NCI-H187 (cell line): ENCODE data around the gene HES4.
"Not testable (repeated sequence)": the region's sequence is repeated elsewhere in the genome, so short reads cannot be mapped to it uniquely, and the experiment has no call there.

Experiments
- DNase-seq, 2 experiments: peaks; one replicate each; lab custom pipeline; 2025; lab: John Stamatoyannopoulos, UW

The HES4 gene

DNA sequence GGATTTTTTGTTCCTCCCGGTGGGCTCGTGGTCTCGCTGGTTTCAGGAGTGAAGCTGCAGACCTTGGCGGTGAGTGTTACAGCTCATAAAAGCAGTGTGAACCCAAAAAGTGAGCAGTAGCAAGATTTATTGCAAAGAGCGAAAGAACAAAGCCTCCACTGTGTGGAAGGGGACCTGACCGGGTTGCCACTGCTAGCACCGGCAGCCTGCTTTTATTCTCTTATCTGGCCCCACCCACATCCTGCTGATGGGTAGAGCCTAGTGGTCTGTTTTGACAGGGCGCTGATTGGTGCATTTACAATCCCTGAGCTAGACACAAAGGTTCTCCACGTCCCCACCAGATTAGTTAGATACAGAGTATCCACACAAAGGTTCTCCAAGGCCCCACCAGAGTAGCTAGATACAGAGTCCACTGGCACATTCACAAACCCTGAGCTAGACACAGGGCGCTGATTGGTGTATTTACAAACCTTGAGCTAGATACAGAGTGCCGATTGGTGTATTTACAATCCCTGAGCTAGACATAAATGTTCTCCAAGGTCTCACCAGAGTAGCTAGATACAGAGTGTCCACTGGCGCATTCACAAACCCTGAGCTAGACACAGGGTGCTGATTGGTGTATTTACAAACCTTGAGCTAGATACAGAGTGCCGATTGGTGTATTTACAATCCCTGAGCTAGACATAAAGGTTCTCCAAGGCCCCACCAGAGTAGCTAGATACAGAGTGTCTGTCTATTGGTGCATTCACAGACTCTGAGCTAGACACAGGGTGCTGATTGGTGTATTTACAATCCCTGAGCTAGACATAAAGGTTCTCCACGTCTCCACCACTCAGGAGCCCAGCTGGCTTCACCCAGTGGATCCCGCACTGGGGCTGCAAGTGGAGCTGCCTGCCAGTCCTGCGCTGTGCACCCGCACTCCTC is 17.8 kb upstream of the HES4 start:
- DNase-seq = not testable (repeated sequence)

DNA sequence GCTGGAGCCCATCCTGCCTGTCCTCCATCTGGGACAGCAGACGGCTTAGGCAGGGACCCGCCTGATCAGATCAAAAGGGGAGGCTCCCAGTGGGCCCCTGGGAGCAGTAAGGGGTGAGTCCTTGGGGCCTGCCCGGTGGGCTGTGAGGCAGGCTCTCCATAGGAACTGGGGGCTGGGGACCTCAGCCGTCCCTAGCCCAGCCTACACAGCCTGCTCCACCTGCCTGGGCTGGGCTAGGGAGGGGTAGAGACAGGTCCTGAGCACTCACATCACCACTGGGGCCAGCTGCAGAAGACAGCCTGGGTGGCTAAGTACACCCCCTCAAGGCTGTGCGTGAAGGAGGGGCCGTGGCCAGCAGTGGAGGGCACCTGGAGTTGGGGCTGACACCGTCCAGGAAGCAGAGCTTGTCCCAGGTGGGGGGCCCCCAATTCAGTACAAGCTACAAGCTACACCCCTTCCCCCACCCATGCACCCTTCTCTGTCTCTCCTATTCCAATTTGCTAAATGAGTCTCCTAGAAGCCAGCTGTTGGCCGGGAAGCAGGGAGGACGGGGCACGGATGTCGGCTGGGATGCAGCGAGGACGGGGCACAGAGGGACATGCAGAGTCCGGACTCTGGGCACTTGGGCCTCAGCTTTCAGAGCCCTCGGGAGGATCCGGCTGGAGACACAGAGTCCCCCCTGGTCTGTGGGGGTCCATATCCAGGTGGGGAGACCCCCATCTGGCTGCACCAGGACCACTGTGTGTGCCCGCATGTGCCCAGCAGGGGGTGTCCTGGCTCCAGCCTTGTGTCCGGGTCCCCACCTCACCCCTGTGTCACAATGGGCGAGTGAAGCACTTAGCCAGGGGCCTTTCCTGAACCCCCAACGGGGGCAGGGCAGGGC is 15.1 kb upstream of the HES4 start:
- no peak for DNase-seq

GRCh38 chr1:1013922-1014648 is 14.2 kb upstream of the HES4 start:
- no peak for DNase-seq

GRCh38 chr1:1013105-1013921 is 13.4 kb upstream of the HES4 start, which contains the start of gene ISG15:
TSS of gene ISG15 (plus strand) at chr1:1013497. CDS start at chr1:1013574, 77 bp downstream.
- DNase-seq = peak; percentile 48 to 50

GRCh38 chr1:1012736-1013104 is 12.8 kb upstream of the HES4 start:
- not testable (repeated sequence) for DNase-seq

DNA sequence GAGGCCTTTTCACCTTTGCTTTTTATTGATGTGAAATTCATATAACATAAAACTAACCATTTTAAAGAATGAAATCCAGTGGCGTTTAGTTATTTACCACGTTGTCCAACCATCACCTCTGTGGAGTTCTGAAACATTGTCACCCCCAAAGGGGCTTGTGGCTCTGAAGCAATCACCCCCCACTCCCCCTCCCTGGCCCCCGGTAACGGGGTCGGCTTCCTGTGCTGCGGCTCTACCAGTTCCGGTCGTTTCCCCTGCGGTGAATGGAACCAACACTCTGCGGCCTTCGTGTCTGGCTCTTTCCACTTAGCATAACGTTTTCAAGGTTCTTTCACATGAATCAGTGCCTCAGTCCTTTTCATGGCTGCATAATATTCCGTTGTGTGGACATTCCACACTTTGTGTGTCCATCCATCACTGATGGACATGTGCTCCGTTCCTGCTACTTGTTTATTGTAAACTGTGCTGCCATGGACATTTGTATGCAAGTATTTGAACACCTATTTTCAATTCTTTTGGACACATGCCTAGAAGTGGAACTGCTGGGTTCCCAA is 11.6 kb upstream of the HES4 start:
- DNase-seq = no peak

- DNase-seq = not testable (repeated sequence)
Observed at GRCh38 chr1:1010131-1010530, 10.2 kb upstream of the HES4 start.

DNA sequence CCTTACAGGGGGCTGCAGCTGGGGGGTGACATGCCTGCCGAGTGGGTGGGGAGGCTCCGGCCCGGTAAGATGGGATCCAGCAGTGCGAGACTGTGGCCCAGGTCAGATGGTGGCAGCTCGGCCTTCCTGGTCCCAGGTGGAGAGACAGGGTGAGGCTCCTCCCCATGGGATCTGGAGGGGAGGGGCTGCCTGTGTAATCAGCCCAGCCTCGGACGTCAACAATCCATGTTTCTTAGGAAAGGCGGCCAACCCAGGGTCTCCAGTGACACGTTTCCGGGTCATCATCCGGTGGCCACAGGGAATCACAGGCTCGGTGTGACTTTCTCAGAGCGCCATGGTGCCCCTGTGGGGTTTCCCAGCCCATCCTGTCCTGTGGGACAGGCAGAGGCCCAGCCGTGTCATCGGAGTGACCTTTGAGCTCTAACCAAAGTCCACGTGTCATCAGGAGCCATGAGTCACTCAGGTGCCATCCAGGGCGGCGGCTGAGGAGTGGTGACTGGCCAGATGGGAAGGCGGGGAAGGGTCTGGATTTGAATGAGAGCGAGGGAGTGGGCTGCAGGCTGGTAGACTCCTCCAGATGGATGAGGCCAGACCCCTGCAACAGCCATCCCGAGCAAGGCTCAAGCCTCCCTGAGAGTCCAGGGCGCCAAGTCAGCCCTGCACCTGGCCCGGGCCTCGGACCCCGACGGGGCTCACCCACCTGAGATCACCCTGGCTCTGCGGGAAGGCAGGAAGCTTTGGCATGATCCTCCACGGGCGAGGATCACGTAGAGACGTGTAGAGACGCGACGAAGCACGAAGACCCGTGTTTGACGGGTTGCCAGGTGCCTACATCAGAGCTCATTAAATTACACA is 6.6 kb upstream of the HES4 start:
- no peak for DNase-seq

GRCh38 chr1:1005774-1006304 is 5.9 kb upstream of the HES4 start:
- DNase-seq = no peak

- no peak for DNase-seq
Observed at GRCh38 chr1:1004780-1005697, 5.1 kb upstream of the HES4 start.

GRCh38 chr1:1004420-1004779 is 4.5 kb upstream of the HES4 start:
- no peak for DNase-seq

- DNase-seq = no peak
Observed at GRCh38 chr1:1003618-1004419, 3.9 kb upstream of the HES4 start.

DNA sequence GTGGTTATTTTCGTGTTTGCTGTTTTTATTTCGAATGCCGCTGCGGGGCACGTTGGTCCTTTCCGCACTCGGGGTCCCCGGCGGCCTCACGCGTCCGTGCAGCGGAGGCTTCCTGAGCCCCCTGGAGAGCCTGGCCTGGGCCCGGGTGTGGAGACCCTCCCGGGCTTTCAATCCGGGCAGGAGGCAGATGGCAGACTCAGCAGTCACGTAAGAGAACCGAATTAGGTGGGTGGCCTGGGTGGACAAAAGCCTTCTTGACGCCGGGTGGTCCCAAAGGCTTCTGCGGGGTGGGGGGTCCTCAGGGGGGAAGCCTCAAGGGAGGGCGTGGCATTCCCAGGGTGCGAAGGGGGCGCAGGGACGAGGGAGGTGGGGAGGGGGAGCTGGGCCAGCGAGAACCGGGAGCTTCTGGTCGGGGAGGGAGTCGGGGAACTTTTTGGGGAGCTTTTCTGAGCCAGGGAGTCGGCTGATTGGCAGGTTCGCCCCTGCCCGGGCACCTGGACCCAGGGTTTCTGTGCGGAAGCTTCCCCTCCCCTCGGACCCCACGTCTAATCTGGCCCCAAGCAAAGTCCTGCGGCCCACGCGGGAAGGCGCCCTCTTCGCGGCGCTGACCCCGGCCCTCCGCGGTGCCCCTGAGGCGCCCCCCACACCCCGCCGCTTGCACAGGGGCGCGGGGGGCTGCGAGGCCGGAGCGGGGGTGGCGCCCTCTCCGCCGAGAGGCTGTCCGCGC is 1.3 kb upstream of the HES4 start:
- no peak for DNase-seq

DNA sequence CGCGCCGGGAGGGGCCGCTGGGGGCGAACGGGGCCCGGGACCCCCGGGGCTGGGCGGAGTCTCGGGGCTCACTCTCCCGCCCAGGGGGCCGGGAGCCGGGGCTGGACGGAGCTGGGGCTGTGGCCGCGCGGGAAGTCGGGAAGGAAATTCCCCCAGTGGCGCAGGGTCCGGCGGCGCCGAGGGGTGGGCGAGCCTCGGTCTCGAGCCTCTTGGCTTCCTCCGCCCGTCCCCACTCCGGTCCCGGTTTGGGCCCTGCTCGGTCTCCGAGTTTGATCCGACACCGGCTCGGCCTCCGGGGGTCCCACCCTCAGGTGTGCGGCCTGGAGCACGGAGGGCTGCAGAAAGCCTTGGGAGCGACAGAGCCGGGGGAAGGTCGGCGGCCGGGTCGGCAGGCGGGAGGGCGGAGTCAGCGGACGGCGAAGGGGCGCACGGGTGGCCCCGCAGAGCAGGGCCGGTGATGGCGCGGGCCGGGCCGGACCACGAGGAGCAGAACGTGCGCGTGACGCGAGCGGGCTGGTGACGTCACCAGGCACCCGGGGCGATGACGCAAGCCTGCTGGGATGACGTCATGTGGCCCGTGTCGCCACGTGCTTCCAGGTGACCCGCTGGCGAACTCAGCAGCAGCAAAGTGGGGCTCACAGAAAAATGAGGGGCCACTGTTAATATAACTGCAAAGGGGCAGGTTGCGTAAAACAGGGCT is 610 bp upstream of the HES4 start:
- peak in 1 of 2 experiments; percentile 10 for DNase-seq

DNA sequence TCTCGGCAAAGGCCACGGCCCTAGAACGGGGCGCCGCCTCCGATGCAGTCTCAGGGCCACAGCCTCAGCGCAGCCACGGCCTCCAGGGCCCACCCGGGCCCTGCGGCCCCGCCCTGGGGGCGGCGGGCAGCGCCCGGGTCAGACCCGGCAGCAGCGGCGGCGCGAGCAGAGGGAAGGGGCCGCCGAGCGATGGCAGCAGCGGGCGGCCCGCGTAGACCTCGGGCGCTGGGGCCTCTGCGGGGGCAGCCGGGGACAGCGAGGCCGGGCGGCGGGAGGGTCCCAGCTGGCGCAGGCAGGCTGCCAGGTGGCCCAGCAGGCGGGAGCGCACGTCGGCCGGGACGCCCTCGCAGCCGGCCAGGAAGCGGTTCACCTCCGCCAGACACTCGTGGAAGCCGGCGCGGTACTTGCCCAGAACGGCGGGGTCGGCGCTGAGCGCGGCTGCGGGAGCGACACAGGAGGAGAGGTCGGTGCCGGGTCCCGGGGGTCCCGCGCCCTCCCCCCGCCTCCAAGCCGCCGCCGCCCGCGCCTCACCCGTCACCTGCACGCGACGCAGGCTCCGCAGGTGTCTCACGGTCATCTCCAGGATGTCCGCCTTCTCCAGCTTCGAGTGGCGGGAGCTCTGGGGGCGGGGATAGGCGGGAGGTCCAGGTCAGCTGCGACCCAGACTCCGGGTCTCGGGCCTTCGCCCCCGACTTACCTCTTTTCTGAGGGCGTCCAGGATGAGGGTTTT is 737 bp downstream of the HES4 start:
- no peak for DNase-seq

DNA sequence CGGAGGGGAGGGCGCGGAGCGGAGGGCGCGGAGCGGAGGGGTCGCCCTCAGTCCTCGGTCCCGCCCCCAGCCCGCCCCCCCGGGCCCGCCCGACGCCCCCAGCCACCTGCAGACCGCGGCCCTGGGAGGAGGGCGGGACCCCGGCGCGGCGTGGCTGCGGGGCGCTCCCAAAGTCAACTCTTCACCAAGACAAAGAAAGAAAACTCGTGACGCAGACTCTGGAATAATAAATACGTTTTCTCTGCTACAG is 1.2 kb downstream of the HES4 start:
- DNase-seq = no peak
